Epidermal melanocyte (primary cell): ENCODE results near the gene PCDHGC5.
A peak's percentile ranks its signal among the peaks of the same experiment; 100 is the strongest.

Experiments used
- DNase-seq: peaks from one replicate; pipeline ENCODE4 v3.0.0; 2011; ENCODE audit warnings: low spot score; ENCODE audit not compliant: insufficient read length

The PCDHGC5 gene

DNA sequence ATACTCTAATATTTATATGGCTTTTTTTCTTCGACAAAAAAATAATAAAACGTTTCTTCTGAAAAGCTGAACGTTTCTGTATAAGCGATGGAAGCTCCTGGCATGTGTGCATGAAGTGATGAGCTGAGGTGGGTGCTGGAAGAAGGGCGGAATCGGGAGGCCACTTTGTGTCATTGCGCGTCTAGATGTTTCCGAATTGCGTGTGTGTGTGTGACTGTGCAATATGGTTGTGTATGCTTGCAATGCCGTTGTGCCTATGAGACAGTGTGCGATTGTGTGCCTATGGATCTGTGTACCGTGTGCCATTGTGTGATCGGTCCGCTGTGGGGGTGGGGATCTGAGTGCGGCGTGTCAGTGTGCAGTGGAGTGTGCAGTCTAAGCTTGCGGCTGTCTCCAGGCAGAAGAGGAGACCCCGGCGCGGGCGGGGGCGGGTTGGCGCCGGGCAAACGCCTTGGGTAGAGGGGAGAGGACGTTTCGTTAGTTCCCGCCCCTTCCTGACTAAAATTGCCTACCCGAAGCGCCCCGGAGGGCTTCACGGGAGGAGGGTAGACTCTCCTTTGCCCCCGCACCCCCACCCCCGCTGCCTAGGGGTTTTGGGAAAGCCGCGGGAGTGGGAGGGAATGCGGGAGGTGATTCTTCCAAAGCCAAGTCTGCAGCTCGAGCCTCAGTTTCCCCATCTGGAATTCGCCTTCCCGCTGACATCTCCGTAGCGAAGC, 24.2 kb downstream of the PCDHGC5 start:
- DNase-seq = no peak

DNA sequence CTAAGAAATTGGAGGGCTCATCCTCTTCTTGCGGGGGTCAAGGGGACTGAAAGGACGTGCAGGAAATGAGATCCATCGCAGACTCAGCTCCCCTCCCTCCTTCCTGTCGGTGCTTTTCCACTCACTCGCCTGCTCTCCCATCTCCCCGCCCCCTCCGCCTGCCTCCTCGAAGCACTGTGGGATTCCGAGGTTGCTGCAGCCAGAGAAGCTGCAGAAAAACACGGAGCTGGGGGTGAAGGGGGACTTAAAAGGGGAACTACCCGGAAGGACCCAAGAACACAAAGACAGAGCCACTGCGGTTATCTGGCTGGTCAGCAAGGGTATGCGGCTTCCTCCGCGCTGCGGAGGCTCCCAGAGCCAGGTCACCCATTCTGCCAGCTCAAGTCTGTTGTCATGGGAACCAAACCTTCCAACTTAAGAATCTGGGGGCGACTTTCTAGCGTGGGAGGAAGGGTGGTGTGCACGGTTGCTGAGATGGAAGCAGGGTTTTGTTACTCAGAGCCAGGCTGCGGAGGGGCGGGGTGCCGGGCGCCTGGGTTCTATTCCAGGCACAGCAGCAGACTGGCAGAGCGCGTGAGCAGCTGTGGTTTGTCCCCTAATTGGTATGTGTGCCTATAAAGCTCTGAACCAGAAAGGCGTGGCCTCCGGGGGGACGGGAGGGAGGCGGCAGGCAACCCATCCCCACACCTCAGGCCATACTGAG, 24.9 kb downstream of the PCDHGC5 start:
- DNase-seq = peak; percentile 49

DNA sequence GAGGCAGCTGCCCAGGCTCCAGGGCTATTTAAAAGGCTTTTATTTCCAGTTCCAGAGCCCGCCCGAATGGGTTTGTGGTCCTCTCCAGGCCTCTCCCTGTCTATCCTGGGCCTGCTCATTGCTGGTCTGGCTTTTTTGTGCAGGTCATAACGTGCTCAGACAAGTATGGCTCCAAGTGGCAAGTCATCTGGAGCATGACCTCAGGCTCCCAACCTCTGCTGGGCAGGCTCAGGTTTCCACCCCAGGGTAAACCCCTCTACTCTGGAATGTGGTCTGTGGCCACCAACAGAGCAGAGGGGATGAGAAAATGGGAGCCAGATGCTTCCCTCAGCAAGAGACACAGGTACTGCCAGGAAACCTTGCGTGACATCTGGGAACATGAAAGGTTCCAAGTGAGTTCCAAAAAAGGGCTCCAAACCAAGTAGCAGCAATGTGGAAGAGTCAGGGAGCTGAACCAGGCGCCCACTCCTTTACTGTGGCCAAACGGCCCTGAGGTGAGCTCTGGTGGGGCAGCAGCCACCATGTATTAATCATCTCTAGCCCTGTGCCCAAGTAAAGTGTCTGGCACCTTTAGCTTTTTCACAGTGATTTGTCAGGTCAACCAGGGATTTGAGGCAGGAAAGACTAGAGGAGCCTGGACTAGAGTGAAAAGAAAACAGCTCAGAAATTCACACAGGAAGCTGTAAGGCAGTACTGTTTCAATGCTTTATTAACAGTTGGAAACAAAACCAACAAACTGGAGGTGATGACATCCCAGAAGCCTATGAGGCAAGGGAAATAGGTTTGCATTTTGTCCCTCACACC, 25.7 kb downstream of the PCDHGC5 start:
- no peak for DNase-seq

DNA sequence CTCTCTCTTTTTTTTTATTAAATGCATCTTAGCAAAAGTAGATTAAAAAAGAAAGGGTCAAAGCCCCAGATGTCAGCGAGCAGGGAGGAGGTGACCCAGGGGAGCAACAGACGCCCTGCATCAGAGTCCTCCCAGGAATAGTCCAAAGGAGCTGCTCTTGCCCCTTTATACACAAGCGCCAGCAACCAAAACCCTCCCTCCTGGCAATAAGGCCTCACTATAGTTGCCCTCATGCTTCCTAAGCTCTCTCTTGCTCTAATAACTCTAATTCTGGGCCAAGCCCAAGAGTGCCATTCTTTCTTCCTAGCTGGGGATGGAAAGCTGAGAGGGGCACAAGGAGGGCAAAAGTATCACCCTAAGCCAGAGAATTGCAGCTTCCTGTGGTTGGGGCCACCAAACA, 26.3 kb downstream of the PCDHGC5 start:
- DNase-seq = no peak

- no peak for DNase-seq
Measured at GRCh38 chr5:141515946-141516671, 27.2 kb downstream of the PCDHGC5 start.

DNA sequence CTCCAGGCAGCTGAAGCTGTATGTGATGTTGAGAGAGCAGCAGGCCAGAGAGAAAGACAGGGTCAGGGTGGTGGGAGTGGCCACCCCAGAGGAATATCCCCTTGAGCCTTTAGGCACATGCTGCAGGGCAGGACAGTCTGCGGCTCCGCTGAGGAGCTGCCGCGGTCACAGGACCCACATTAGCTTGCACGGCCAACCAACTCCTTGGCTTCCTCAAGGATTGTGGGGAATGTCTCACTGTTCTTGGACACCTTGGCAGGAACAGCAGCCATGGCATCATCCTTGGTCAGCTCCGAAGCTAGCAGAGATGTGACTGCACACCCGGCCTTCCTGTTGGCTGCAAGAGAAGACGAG, 27.8 kb downstream of the PCDHGC5 start:
- no peak for DNase-seq

DNA sequence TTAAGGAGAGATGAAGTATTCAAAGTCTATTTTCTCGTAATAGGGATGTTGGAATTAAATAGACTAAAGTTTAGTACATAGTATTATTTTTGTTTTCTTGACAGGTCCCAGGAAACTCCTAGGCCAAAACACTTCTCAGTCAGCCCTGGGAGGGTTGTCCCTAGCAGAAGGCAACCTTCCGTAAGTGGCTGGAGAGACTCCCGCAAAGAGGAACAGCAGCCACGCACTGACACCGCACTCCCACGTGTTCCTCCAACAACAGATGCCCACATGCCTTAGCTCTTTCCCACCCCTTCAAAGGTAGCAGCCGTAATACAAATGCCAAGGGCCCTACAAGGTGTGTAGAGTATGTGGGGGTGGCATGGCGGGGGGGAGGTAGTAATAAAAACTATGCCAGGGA, 28.4 kb downstream of the PCDHGC5 start:
- no peak for DNase-seq

- DNase-seq = peak; percentile 38
Measured at GRCh38 chr5:141517880-141518617, 29.2 kb downstream of the PCDHGC5 start.

DNA sequence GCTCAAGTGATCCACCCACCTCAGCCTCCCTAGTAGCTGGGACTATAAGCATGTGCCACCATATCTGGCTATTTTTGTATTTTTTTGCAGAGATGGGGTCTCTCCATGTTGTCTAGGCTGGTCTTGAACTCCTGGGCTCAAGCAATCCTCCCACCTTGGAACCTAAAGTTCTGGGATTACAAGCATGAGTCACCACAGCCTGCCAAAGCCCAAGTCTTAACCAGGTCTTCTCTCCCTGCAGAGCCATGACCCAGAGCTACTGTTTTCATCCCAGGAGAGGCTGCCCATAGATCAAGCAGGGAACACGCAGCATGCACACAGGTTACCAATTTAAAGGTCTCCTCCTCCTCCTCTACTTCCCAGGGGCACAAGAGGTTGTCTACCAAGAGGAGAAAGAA, 29.7 kb downstream of the PCDHGC5 start:
- no peak for DNase-seq

DNA sequence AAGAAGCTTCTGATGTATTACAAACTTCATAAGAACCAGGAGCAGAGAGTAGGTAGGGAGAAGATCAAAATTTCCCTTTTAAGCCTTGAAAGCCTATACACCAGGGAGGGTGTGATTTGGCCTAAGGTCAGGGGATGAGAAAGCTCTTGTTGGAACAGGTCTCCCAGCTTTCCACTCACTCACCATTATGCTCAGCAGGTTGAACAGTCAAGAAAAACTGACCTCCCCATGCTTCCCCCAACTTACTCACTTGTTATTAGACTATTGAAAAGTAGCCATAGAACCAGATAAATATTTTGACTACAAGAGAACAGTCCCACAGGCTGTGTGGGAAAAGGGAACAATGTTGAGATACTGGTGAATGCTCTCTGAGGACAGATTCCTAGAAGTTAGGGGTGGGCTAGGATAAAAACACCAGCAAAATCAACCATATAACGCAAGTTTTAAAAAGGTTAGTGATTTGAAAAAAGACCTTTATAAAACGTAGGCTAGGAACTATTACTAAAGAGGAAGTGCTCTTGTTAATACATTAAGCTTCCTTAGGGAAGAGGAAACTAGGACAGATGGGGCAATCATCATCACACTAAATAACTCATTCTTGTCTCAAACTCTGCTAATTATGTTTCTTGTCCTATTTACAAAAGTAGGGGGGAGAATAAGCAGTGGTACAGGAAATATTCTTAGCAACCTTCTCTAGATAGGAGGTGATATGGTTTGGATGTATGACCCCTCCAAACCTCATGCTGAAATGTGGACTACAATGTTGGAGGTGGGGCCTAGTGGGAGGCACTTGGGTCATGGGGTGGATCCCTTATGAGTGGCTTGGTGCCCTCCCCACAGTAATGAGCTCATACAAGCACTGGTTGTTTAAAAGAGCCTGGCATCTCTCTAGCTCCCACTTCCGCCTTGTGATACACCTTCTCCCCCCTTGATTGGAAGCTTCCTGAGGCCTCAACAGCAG, 31.0 kb downstream of the PCDHGC5 start:
- DNase-seq = no peak

DNA sequence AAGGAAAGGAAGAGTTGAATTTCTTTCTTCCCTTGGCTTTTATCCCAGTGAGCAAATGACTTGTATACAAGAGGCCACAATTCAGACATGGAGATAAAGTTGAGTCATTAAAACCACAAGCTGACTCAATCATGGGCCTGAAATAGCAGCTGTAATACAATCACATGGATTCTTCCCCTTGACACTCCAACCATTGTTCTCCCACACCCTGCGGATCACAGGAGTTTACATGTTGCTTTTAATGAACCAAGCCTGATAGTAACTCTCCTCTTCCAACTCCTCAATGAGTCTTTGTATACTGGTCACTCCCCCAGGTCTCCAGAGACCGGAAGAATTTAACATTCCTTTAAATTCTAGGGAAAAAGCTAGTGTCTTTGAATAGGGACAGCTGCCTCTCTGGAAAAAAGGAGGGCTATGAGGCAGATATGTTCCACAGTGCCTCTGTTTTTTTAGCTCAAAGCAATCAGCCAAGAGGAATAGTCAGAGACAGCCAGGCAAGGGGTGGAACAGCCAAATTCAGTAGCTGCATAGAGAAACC, 32.4 kb downstream of the PCDHGC5 start:
- DNase-seq = peak; percentile 71

- no peak for DNase-seq
Measured at GRCh38 chr5:141522301-141522700, 33.4 kb downstream of the PCDHGC5 start.

- no peak for DNase-seq
Measured at GRCh38 chr5:141523991-141524390, 35.1 kb downstream of the PCDHGC5 start.

DNA sequence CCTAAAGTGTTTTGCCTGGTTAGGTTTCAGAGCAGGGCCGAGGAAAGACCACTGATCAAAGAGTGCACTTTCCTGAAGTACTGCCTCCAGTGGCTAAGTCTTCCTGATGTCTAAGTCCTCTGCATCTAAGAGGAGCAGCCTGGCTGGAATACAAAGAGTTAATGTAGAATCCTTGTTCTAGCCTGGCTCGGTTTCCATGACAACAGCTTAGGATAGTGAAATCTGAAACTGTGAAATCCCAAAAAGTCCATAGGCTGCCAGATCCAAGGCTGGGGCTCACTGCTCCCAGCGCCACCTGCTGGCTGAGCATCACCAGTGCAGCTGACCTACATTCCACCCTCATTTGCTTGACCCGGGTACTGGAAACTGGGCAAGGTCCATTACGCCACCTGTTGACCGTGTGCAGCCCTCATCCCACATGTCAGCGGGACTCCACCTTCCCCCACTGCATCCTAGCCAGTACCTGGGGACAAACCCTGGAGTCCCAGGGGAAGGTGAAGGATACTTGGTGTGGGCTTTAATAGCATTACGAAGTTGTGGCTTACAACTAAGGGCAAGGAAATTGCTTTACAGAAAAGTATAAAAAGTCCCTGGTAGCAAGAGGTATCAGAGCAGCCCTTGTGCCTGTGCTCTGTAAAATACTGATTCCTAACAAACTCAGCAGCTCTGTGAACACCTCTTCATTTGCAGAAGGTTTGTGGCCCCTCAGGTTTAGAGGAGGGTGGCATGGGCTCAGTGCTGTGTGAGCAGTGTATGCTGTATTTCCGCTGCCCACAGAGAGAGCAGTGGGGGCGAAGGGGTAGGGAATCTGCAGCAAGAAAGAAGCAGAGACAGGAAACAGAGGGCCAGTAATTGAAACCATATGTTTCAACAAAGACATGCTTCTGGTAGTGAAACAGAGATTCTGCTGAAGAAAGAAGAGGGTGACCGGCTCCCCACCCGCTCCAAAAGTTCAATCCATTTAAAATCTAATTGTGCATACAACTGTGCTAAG, 36.0 kb downstream of the PCDHGC5 start:
- DNase-seq = peak; percentile 91

DNA sequence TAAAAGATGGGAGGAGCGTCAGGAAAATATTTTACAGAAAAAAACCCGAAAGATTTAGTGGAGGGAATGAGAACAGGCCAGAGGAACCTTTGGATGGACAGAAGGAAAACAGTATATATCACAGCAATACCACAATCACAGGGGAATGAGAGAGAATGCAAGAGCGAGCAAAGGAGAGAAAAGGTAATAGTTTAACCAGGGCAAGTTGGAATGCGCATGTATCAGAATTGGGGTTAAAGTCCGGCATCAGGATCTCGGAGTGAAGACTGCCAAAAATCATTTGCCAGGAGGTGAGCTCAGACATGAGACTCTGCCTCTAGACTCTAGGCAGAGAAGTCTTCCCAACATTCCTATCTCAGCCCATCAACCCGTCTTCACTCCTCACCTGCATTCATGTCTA, 36.8 kb downstream of the PCDHGC5 start:
- DNase-seq = no peak

GRCh38 chr5:141527426-141527825, 38.5 kb downstream of the PCDHGC5 start:
- no peak for DNase-seq

DNA sequence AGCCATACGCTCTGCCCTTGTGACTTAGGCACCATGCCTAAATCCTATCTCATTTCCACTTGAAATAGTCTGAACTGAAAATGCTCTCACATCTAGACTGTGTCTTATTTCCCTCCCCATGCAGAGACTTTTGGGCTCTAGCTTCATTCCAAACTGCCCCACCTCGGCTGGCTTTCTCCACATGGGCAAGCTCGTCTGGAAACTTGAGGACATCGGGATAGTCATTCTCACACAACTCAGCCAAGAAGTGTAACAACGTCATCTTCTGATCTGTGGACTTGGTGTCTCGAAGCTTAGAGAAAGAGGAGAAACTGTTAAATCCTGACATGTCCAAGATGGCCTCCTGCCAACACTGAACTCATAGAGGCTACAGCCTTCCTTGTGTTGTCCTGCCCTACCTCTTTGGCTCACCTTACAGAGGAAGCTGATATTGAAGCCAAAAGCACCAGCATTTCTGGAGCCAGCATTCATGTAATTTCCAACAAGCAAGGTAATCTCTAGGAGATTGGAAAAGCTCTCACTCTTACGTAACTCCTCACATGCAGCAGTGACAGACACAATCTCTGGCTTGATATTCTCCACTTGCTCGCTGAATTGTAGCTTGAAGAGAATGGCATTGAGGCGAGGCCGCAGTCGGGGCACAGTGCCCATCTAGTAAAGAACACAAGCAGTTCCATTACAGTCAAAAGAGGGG, 39.6 kb downstream of the PCDHGC5 start:
- DNase-seq = no peak

- DNase-seq = no peak
Measured at GRCh38 chr5:141529002-141529401, 40.1 kb downstream of the PCDHGC5 start.
